RPMI7951 (cell line): ENCODE measurements around the gene PPIC. TPM values are rescaled to one million over a fixed set of nuclear protein-coding genes. Genes with fewer than 3 reads are reported as not detected.

Source experiments
- total RNA-seq: library from RNA; depleted of rRNA; stranded (reverse); fragments of >200 nt; shearing (Covaris generic); gene quantifications from 2 replicates; pipeline ENCODE4 v1.2.3, GENCODE V29; 2014; rRNA removed

PPIC gene
- total RNA-seq, 1 experiment from 2014 or later = 34.0 TPM

Other genes with a start within 250 kb of the PPIC start
- 25.4 and 34.7 TPM in 2 replicates for gene SNX24, start 191.1 kb downstream of the PPIC start, total RNA-seq
- not detected in 2 replicates for gene PRDM6, start 52.5 kb upstream of the PPIC start, total RNA-seq